ENCODE results near the gene DCAF15.
"Not testable (repeated sequence)": the region's sequence is repeated elsewhere in the genome, so short reads cannot be mapped to it uniquely, and the experiment has no call there.

The DCAF15 gene

DNA sequence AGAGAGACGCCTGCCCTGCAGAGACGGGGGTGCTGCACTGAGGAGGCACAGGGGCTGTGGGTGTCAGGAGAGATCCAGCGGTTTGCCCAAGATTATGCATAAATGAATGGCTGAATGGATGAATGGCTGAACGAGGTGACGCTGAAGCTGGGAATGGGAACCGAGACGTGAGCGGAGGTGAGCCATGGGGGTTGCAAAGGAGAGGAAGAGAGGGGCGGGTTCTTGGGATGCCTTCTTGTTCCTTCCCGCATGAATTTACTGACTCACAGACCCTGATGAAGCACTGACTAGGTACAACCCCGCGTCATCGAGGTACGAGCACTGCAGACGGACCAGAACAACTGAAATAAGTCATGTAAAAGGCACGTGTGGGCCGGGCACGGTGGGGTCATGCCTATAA lies 16.7 kb downstream of the DCAF15 start:
- no peak overlapping the region for H3K4me3 ChIP-seq (ENCODE audit: low read depth, low read length)
- no peak for TF ChIP-seq CTCF (IDR thresholded peaks at IDR 0.05; ENCODE audit: borderline replicate concordance, insufficient read depth, low read depth, low read length)

- no peak overlapping the region for H3K4me3 ChIP-seq (ENCODE audit: low read depth, low read length)
- no peak for TF ChIP-seq CTCF (IDR thresholded peaks at IDR 0.05; ENCODE audit: borderline replicate concordance, insufficient read depth, low read depth, low read length)
Measured at GRCh38 chr19:13969897-13970296, 17.6 kb downstream of the DCAF15 start.

DNA sequence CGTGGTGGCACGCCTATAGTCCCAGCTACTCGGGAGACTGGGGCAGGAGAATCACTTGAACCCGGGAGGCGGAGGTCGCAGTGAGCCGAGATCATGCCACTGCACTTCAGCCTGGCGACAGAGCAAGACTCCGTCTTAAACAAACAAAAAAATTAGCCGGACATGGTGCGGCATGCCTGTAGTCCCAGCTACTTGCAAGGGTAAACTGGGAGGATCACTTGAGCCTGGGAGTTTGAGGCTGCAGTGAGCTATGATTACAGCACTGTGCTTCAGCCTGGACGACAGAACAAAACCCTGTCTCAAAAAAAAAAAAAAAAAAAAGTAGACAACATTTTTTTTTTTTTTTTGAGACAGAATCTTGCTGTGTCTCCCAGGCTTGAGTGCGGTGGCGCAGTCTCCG lies 19.6 kb downstream of the DCAF15 start:
- not testable (repeated sequence) for H3K4me3 ChIP-seq (ENCODE audit: low read depth, low read length)

GRCh38 chr19:13972368-13973155 lies 20.3 kb downstream of the DCAF15 start:
- no peak for TF ChIP-seq CTCF (IDR thresholded peaks at IDR 0.05; ENCODE audit: borderline replicate concordance, insufficient read depth, low read depth, low read length)
- H3K4me3 ChIP-seq (ENCODE audit: low read depth, low read length), result no peak overlapping the region

DNA sequence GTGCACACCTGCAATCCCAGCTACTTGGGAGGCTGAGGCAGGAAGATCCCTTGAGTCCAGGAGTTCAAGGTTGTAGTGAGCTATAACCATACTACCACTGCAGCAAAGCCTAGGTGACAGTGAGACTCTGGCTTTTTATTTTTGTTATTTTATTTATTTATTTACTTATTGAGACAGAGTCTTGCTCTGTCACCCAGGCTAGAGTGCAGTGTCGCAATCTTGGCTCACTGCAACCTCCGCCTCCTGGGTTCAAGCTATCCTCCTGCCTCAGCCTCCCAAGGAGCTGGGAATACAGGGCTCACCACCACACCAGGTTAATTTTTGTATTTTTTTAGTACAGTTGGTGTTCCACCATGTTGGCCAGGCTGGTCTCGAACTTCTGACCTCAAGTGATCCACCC lies 21.2 kb downstream of the DCAF15 start:
- not testable (repeated sequence) for H3K4me3 ChIP-seq (ENCODE audit: low read depth, low read length)

DNA sequence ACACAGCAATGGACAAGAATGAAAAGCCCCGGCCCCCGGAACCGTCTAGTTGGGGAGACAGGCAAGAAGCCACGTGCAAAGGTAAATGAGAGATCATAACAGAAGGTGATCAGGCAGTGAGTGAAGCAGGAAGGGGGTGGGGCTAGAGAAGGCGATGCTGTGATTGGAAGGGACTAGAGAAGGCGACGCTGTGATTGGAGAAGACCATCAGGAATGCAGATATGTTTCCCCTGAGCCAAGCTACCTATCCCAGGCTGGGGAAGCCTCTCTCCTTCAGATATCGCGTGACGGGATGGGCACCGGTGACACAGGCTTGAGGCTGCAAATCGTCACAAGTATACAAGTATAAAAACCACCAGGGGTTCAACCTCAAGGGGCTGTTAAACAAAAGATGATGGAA lies 21.8 kb downstream of the DCAF15 start:
- no peak for TF ChIP-seq CTCF (IDR thresholded peaks at IDR 0.05; ENCODE audit: borderline replicate concordance, insufficient read depth, low read depth, low read length)

GRCh38 chr19:13975870-13976269 lies 23.6 kb downstream of the DCAF15 start:
- H3K4me3 ChIP-seq (ENCODE audit: low read depth, low read length), result no peak overlapping the region

More for the DNA sequence above, 21.8 kb downstream of the DCAF15 start:
- H3K4me3 ChIP-seq (ENCODE audit: low read depth, low read length), result no peak overlapping the region

More at GRCh38 chr19:13975870-13976269, 23.6 kb downstream of the DCAF15 start:
- TF ChIP-seq CTCF (IDR thresholded peaks at IDR 0.05; ENCODE audit: borderline replicate concordance, insufficient read depth, low read depth, low read length), result no peak

All from GM12875 (cell line).